Neural cell (in vitro differentiated cells): ENCODE measurements around the gene BRMS1. TPM values are rescaled to one million over a fixed set of nuclear protein-coding genes. Genes with fewer than 3 reads are reported as not detected.

Source experiments
- H2AFZ ChIP-seq: fragments of 200-600, 300-800 bp; sonication (generic), shearing (Covaris generic); 2 replicates; pipeline ENCODE4 v1.6.0; 2014; ENCODE audit warnings: low read depth, mild to moderate bottlenecking, antibody characterized with exemption, low read length, moderate library complexity
- H3F3A ChIP-seq: fragments of 200-600 bp; shearing (Covaris generic); 2 replicates; pipeline ENCODE4 v1.6.1; 2016; ENCODE audit warnings: mild to moderate bottlenecking, moderate library complexity, mixed read lengths, antibody characterized with exemption, low read length; ENCODE audit not compliant: insufficient read depth, poor library complexity, severe bottlenecking
- H3K27ac ChIP-seq: fragments of 200-600, 300-800 bp; sonication (generic), shearing (Covaris generic); 2 replicates; pipeline ENCODE4 v1.5.1; 2014; ENCODE audit warnings: mild to moderate bottlenecking, low read length, moderate library complexity
- H3K27me3 ChIP-seq: fragments of 300-800, 200-600 bp; sonication (generic), shearing (Covaris generic); 2 replicates; pipeline ENCODE4 v1.6.0; 2014; ENCODE audit warnings: mild to moderate bottlenecking, low read depth, low read length, moderate library complexity; ENCODE audit not compliant: insufficient read depth
- H3K36me3 ChIP-seq: fragments of 300-800, 200-600 bp; sonication (generic), shearing (Covaris generic); 2 replicates; pipeline ENCODE4 v1.5.1; 2014; ENCODE audit warnings: mild to moderate bottlenecking, antibody characterized with exemption, low read length, moderate library complexity; ENCODE audit not compliant: insufficient read depth
- H3K4me2 ChIP-seq: fragments of 300-800, 200-600 bp; sonication (generic), shearing (Covaris generic); 2 replicates; pipeline ENCODE4 v1.6.0; 2014; ENCODE audit warnings: mild to moderate bottlenecking, low read length
- H3K4me3 ChIP-seq: fragments of 300-800, 200-600 bp; sonication (generic), shearing (Covaris generic); 2 replicates; pipeline ENCODE4 v1.5.1; 2014; ENCODE audit warnings: mild to moderate bottlenecking, low read length, moderate library complexity
- H3K79me2 ChIP-seq: fragments of 200-600 bp; shearing (Covaris generic); replicated peaks from 2 replicates; pipeline ENCODE4 v1.6.0; 2014; ENCODE audit warnings: mild to moderate bottlenecking, low read length, moderate library complexity; ENCODE audit not compliant: insufficient read depth
- H3K9ac ChIP-seq: fragments of 300-800, 200-600 bp; sonication (generic), shearing (Covaris generic); 2 replicates; pipeline ENCODE4 v1.6.1; 2016; ENCODE audit warnings: mild to moderate bottlenecking, low read length, mixed read lengths
- H3K9me2 ChIP-seq: fragments of 200-600 bp; shearing (Covaris generic); 2 replicates; pipeline ENCODE4 v1.6.1; 2016; ENCODE audit warnings: mild to moderate bottlenecking, low read length, mixed read lengths; ENCODE audit not compliant: insufficient read depth
- H3K9me3 ChIP-seq: fragments of 200-600, 300-800 bp; sonication (generic), shearing (Covaris generic); 2 replicates; pipeline ENCODE4 v1.6.1; 2016; ENCODE audit warnings: mild to moderate bottlenecking, mixed run types, low read length, moderate library complexity, mixed read lengths
- H4K20me1 ChIP-seq: fragments of 200-600 bp; shearing (Covaris generic); 2 replicates; pipeline ENCODE4 v1.6.1; 2016; ENCODE audit warnings: mild to moderate bottlenecking, mixed run types; ENCODE audit not compliant: insufficient read depth
- EP300 ChIP-seq: fragments of 450-650 bp; conservative IDR thresholded peaks from 2 replicates; pipeline ENCODE4 v1.6.1; 2014; ENCODE audit warnings: antibody characterized with exemption, mild to moderate bottlenecking, moderate library complexity; ENCODE audit not compliant: poor library complexity, severe bottlenecking
- EZH2 ChIP-seq: fragments of 200-600, 300-800 bp; shearing (Covaris generic), sonication (generic); IDR thresholded peaks from 2 replicates; pipeline ENCODE4 v1.6.1; 2014; ENCODE audit warnings: antibody characterized with exemption, low read length, borderline replicate concordance, mild to moderate bottlenecking; ENCODE audit not compliant: insufficient read depth, poor library complexity, severe bottlenecking
- MXI1 ChIP-seq: fragments of 450-650 bp; conservative IDR thresholded peaks from 2 replicates; pipeline ENCODE4 v1.6.1; 2014; ENCODE audit warnings: antibody characterized with exemption, mild to moderate bottlenecking; ENCODE audit not compliant: poor library complexity, severe bottlenecking
- POLR2AphosphoS5 ChIP-seq: IDR thresholded peaks from 2 replicates; pipeline ENCODE4 v1.6.1; 2012
- RAD21 ChIP-seq: fragments of 450-650 bp; conservative IDR thresholded peaks from 2 replicates; pipeline ENCODE4 v1.6.1; 2014; ENCODE audit warnings: antibody characterized with exemption, mild to moderate bottlenecking, moderate library complexity
- REST ChIP-seq: IDR thresholded peaks from 2 replicates; pipeline ENCODE4 v1.6.1; 2012; ENCODE audit warnings: borderline replicate concordance
- SMC3 ChIP-seq: fragments of 450-650 bp; conservative IDR thresholded peaks from 2 replicates; pipeline ENCODE4 v1.6.1; 2014; ENCODE audit warnings: antibody characterized with exemption, mild to moderate bottlenecking, moderate library complexity; ENCODE audit not compliant: poor library complexity
- TAF1 ChIP-seq: IDR thresholded peaks from 2 replicates; pipeline ENCODE4 v1.6.1; 2012; ENCODE audit warnings: low read depth
- polyA plus RNA-seq: library from polyadenylated mRNA; depleted of rRNA; stranded (reverse); fragments of >200 nt; gene quantifications from 2 replicates; pipeline ENCODE4 v1.2.3, GENCODE V29; 2014
- TF ChIP-seq, protein P1 (sequence below): fragments of 450-650 bp; IDR thresholded peaks from 2 replicates; pipeline ENCODE4 v1.5.1; 2014; ENCODE audit warnings: antibody characterized with exemption, mild to moderate bottlenecking, moderate library complexity; ENCODE audit not compliant: poor library complexity, severe bottlenecking

BRMS1 gene
- polyA plus RNA-seq, 1 donor from 2014 or later, result 78.3 TPM

DNA sequence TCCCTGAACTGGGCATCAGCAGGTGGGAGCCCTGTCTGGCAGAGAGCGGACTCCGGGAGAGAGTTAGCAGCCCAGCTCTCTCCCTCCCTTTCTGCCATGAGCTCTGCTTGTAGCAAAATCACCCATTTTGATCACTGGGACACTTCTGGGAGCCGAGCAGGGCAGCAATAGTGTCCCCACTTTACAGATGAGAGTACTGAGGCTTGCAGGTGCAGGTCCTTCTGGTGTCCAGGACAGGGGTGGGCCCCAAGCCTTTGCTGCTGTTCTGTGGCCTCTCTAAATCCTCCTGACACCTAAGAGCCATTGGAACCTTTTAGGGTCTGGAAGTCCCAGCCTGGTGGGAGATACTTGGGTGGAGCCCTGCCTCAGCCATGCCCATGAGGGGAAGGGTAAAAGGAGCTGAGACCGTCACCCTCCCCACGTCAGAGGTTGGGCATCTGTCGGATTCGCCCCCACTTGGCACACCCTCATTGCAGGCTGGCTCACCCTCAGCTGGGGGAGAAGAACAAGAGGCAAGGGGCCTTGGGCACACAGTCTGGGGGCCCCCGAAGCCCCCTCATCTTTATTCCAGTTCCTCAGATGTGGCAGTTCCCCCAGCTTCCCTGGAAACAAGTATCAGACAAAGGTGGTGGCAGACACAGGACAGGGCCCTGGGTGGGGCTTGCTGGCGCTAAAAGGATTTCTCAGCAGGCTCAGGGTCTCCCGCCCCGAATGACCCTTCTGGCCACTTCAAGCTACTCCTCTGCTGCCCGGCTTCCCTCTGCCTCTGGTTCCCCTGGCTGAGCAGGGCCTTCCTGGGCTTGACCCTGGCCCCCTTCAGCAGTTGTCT lies 13.1 kb downstream of the BRMS1 start:
- Histone ChIP-seq H3K4me3 (no peak overlapping the region), H3K9me3 (no peaks in the 10 kb centered on the region), H3K4me2 (no peak overlapping the region), H3K27ac (no peak overlapping the region), H3K9ac (no peak overlapping the region), H3K9me2 (no peaks in the 10 kb centered on the region), H3K27me3 (no peaks in the 10 kb centered on the region), H2AFZ (no peak overlapping the region), H3K79me2 (no peaks in the 10 kb centered on the region), H3K36me3 (no peaks in the 10 kb centered on the region), H3F3A (no peaks in the 10 kb centered on the region), H4K20me1 (no peaks in the 10 kb centered on the region)
- TF ChIP-seq POLR2AphosphoS5 (no peak), RAD21 (no peak), EP300 (no peak), REST (no peak), MXI1 (no peak), TAF1 (no peak), EZH2 (no peak)
- TF ChIP-seq, protein P1, sequence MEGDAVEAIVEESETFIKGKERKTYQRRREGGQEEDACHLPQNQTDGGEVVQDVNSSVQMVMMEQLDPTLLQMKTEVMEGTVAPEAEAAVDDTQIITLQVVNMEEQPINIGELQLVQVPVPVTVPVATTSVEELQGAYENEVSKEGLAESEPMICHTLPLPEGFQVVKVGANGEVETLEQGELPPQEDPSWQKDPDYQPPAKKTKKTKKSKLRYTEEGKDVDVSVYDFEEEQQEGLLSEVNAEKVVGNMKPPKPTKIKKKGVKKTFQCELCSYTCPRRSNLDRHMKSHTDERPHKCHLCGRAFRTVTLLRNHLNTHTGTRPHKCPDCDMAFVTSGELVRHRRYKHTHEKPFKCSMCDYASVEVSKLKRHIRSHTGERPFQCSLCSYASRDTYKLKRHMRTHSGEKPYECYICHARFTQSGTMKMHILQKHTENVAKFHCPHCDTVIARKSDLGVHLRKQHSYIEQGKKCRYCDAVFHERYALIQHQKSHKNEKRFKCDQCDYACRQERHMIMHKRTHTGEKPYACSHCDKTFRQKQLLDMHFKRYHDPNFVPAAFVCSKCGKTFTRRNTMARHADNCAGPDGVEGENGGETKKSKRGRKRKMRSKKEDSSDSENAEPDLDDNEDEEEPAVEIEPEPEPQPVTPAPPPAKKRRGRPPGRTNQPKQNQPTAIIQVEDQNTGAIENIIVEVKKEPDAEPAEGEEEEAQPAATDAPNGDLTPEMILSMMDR, result no peak

- H3K27ac ChIP-seq, result no peak overlapping the region
- no peaks in the 10 kb centered on the region for H3K9me3 ChIP-seq
- no peaks in the 10 kb centered on the region for H3K9me2 ChIP-seq
- H3K4me3 ChIP-seq, result no peak overlapping the region
- H3K27me3 ChIP-seq, result no peaks in the 10 kb centered on the region
- no peak overlapping the region for H2AFZ ChIP-seq
- H3K4me2 ChIP-seq, result no peak overlapping the region
- no peaks in the 10 kb centered on the region for H3F3A ChIP-seq
- H3K36me3 ChIP-seq, result no peaks in the 10 kb centered on the region
- H3K79me2 ChIP-seq, result no peaks in the 10 kb centered on the region
- H3K9ac ChIP-seq, result no peak overlapping the region
- H4K20me1 ChIP-seq, result no peaks in the 10 kb centered on the region
- TF ChIP-seq EZH2 (no peak), MXI1 (no peak), RAD21 (no peak), SMC3 (no peak), POLR2AphosphoS5 (no peak), EP300 (no peak), REST (no peak), TAF1 (no peak)
- TF ChIP-seq, protein P1, result no peak
Measured at GRCh38 chr11:66330931-66331330, 14.0 kb downstream of the BRMS1 start.
